ENCODE measurements around the gene ITGB1. TPM values are rescaled to one million over a fixed set of nuclear protein-coding genes. Genes with fewer than 3 reads are reported as not detected.

Gene ITGB1
- total and polyA plus RNA-seq, 2 experiments from 2014 or later = 3,297 to 5,235 TPM

DNA sequence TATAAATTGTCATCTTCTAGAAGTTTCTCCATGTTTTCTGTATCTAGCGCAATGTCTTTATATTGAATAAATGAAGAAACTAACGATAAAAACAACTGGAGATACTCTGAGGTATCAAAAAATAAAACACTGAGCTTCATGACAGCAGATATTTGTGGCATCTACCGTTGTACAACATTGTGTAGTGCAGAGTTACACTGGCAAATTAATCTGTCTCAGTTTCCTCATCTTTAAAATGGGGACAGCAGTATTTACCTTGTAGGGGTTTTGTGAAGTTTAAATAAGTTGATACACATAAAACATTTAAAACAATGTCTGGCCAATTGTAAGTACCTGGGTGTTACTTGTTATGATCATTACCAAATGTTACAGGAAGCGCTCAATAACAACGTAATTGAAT, 10.4 kb downstream of the ITGB1 start:
- peaks cover 78% of the 10 kb centered on the region for H4K20me1 ChIP-seq (ENCODE audit: insufficient read depth)
- H3K27me3 ChIP-seq (replicated peaks; ENCODE audit: insufficient read depth) = no peaks in the 10 kb centered on the region
- in situ Hi-C loops (cut with MboI) = no loop called here
- peaks cover 2% of the 10 kb centered on the region; the same call in 1 of the 2 replicates for H3K36me3 ChIP-seq (ENCODE audit: low read depth)
- 46 to 55% methylated on average over 5 of the region's 5 CpGs for WGBS, 2 experiments (ENCODE audit: low coverage in 1 of 2, low lambda C conversion rate in 2 of 2, missing lambda C conversion rate in 2 of 2)
- H3K79me2 ChIP-seq (ENCODE audit: insufficient read depth) = peaks cover 100% of the 10 kb centered on the region
- no peak overlapping the region for H2AFZ ChIP-seq
- H3K4me2 ChIP-seq (ENCODE audit: unreplicated experiment) = peak overlapping the region; percentile 96
- peak overlapping the region; percentile 14; the same call in 1 of the 2 replicates for H3K9ac ChIP-seq
- no peaks in the 10 kb centered on the region for H3K9me3 ChIP-seq (ENCODE audit: low read depth)
- peaks cover 80% of the 10 kb centered on the region for H3K4me1 ChIP-seq (ENCODE audit: insufficient read depth)
- H3K27ac ChIP-seq = peak overlapping the region; percentile 96
- H3K9me2 ChIP-seq (ENCODE audit: insufficient read depth) = no peaks in the 10 kb centered on the region
- peak overlapping the region; percentile 84 for H3K4me3 ChIP-seq
- no peak for DNase-seq
- peaks cover 90% of the 10 kb centered on the region for H3F3A ChIP-seq (ENCODE audit: insufficient read depth)
- TF ChIP-seq EZH2 (IDR thresholded peaks at IDR 0.05; ENCODE audit: insufficient read depth, poor library complexity, severe bottlenecking) (no peak), EZH2phosphoT487 (IDR thresholded peaks at IDR 0.05; ENCODE audit: insufficient read depth, low read depth) (no peak)

DNA sequence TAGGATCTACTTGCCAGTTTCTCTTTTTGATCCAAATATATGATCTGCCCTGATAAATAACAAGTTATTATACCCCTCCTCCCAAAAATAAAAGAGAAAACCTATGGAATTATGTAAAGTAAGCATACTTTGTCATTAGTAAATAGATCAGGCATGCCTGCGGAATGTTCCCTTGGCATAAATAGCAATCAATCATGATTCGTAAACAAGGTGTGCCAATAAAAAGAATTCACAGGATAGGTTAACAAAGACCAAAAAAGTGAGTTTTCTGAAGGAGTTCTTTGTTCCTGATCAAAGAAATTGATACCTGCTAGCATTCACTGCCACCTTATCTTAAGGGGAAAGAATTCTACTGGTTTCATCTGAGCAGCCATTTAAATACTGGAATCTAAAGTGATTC, 11.9 kb downstream of the ITGB1 start:
- 91 to 95% methylated on average over 2 of the region's 2 CpGs for WGBS, 2 experiments (ENCODE audit: low coverage in 1 of 2, low lambda C conversion rate in 2 of 2, missing lambda C conversion rate in 2 of 2)
- H3K4me2 ChIP-seq (ENCODE audit: unreplicated experiment) = peak overlapping the region; percentile 5
- H3K27me3 ChIP-seq (replicated peaks; ENCODE audit: insufficient read depth) = no peaks in the 10 kb centered on the region
- no peaks in the 10 kb centered on the region for H3K9me3 ChIP-seq (ENCODE audit: low read depth)
- in situ Hi-C loops (cut with MboI) = no loop called here
- DNase-seq = no peak
- no peak overlapping the region for H3K4me3 ChIP-seq
- peaks cover 80% of the 10 kb centered on the region for H3K4me1 ChIP-seq (ENCODE audit: insufficient read depth)
- no peak for TF ChIP-seq EZH2phosphoT487 (IDR thresholded peaks at IDR 0.05; ENCODE audit: insufficient read depth, low read depth)
- TF ChIP-seq EZH2 (IDR thresholded peaks at IDR 0.05; ENCODE audit: insufficient read depth, poor library complexity, severe bottlenecking) = no peak
- H3K79me2 ChIP-seq (ENCODE audit: insufficient read depth) = peaks cover 100% of the 10 kb centered on the region
- no peaks in the 10 kb centered on the region; the same call in 1 of the 2 replicates for H3K36me3 ChIP-seq (ENCODE audit: low read depth)
- H3K9me2 ChIP-seq (ENCODE audit: insufficient read depth) = no peaks in the 10 kb centered on the region
- no peak overlapping the region for H2AFZ ChIP-seq
- peak overlapping the region; percentile 96 for H3K27ac ChIP-seq
- no peak overlapping the region; the same call in 1 of the 2 replicates for H3K9ac ChIP-seq
- H3F3A ChIP-seq (ENCODE audit: insufficient read depth) = peaks cover 88% of the 10 kb centered on the region
- H4K20me1 ChIP-seq (ENCODE audit: insufficient read depth) = peaks cover 69% of the 10 kb centered on the region

DNA sequence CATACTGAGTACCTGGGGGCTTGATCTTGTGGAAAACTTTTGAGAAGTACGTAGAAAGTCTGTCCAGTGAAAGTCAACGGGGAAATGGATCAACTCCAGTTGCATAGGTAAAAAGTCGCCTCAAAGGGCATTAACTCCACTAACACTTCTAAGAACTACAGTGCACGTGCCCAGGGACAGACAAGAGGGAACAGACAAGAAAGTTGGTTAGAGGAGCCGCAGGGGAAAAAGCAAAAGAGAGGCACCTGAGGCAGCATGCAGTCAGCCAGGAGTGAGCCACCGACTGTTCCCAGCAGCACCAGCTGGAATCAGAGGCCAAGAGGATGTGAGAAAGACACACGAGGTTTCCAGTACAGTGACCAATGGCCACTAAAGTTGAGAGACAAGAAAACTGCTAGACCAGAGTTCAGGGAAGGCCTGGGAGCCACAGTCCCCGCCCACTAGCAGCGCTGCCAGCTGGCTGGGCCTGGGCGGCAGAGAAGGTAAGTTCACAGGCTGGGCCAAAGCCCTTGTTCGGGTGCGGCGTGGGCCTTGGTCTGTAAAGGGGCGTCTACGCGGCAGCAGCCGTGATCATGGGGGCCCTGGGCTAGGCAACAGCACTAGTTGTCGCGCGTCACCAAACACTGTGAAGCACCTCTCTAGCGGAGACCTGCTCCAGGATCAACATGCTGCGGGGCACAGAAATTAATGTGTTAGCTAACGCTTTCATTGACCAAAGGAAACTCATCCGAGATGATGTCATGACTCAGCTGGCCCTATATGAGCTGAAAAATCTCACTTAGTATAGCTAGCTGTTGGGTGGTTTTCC, 14.0 kb downstream of the ITGB1 start:
- Histone ChIP-seq H3K4me3 (no peak overlapping the region), H3K4me1 (ENCODE audit: insufficient read depth) (peaks cover 80% of the 10 kb centered on the region), H3K9me2 (ENCODE audit: insufficient read depth) (no peaks in the 10 kb centered on the region), H3K27ac (no peak overlapping the region), H3F3A (ENCODE audit: insufficient read depth) (peaks cover 85% of the 10 kb centered on the region), H3K9me3 (ENCODE audit: low read depth) (no peaks in the 10 kb centered on the region), H3K9ac (no peak overlapping the region), H3K36me3 (ENCODE audit: low read depth) (peaks cover 14% of the 10 kb centered on the region; the same call in 1 of the 2 replicates), H3K4me2 (ENCODE audit: unreplicated experiment) (no peak overlapping the region), H3K79me2 (ENCODE audit: insufficient read depth) (peaks cover 100% of the 10 kb centered on the region), H2AFZ (no peak overlapping the region), H3K27me3 (replicated peaks; ENCODE audit: insufficient read depth) (no peaks in the 10 kb centered on the region), H4K20me1 (ENCODE audit: insufficient read depth) (peaks cover 67% of the 10 kb centered on the region)
- in situ Hi-C loops (cut with MboI) = no loop called here
- WGBS, 2 experiments (ENCODE audit: low coverage in 1 of 2, low lambda C conversion rate in 2 of 2, missing lambda C conversion rate in 2 of 2) = 88% methylated on average over 24 of the region's 24 CpGs
- no peak for DNase-seq
- no peak for TF ChIP-seq EZH2phosphoT487 (IDR thresholded peaks at IDR 0.05; ENCODE audit: insufficient read depth, low read depth)
- TF ChIP-seq EZH2 (IDR thresholded peaks at IDR 0.05; ENCODE audit: insufficient read depth, poor library complexity, severe bottlenecking) = no peak

DNA sequence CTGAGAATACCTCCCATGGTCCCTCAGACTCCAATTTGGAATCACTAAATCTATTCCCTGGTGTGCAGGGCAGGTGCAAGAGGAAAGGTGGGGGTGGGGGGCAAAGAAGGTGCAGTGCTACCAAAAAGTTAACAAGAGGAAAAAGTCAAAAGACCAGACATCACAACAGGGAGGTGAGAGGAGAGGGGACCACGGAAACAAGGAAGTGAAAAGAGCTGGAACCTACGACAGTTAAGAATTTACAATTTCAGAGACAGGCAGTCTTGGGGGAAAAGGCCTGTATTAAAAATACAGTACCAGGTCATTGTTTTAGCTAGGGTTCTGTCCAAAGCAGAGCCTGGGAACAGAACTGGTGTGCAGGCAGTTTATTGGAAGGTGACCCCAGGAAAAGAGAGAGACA, 14.6 kb downstream of the ITGB1 start:
- peaks cover 67% of the 10 kb centered on the region for H4K20me1 ChIP-seq (ENCODE audit: insufficient read depth)
- H3K79me2 ChIP-seq (ENCODE audit: insufficient read depth) = peaks cover 100% of the 10 kb centered on the region
- TF ChIP-seq EZH2phosphoT487 (IDR thresholded peaks at IDR 0.05; ENCODE audit: insufficient read depth, low read depth) (no peak), EZH2 (IDR thresholded peaks at IDR 0.05; ENCODE audit: insufficient read depth, poor library complexity, severe bottlenecking) (no peak)
- no peak overlapping the region for H3K9ac ChIP-seq
- H3K9me3 ChIP-seq (ENCODE audit: low read depth) = no peaks in the 10 kb centered on the region
- DNase-seq = no peak
- H3K4me1 ChIP-seq (ENCODE audit: insufficient read depth) = peaks cover 80% of the 10 kb centered on the region
- 90 to 95% methylated on average over 2 of the region's 2 CpGs for WGBS, 2 experiments (ENCODE audit: low coverage in 1 of 2, low lambda C conversion rate in 2 of 2, missing lambda C conversion rate in 2 of 2)
- H3K4me3 ChIP-seq = no peak overlapping the region
- peaks cover 85% of the 10 kb centered on the region for H3F3A ChIP-seq (ENCODE audit: insufficient read depth)
- no peak overlapping the region for H2AFZ ChIP-seq
- H3K27ac ChIP-seq = no peak overlapping the region
- no peaks in the 10 kb centered on the region for H3K9me2 ChIP-seq (ENCODE audit: insufficient read depth)
- no peak overlapping the region for H3K4me2 ChIP-seq (ENCODE audit: unreplicated experiment)
- in situ Hi-C loops (cut with MboI) = no loop called here
- no peaks in the 10 kb centered on the region for H3K27me3 ChIP-seq (replicated peaks; ENCODE audit: insufficient read depth)
- H3K36me3 ChIP-seq (ENCODE audit: low read depth) = peaks cover 14% of the 10 kb centered on the region; the same call in 1 of the 2 replicates
